GM18951 (cell line): Measurements from ENCODE around the gene ZNF714.

ENCODE experiments used
- POLR2A ChIP-seq: IDR thresholded peaks from 4 replicates; pipeline ENCODE4 v1.6.1; 2011; ENCODE audit warnings: mild to moderate bottlenecking; ENCODE audit not compliant: insufficient read length, insufficient read depth; ENCODE audit errors: extremely low read depth
- in situ Hi-C: fragments of 300-500 bp; cut with MboI; formaldehyde crosslinking; loops from one replicate; pipeline ENCODE4 v1.12.0; 2022; ENCODE audit warnings: low sequenced_read_pairs, mixed read lengths, inconsistent platforms; ENCODE audit not compliant: unreplicated experiment

ZNF714 gene

GRCh38 chr19:21082011-21082975, at the start of gene ZNF714:
Gene ZNF714, plus strand, starts transcription at chr19:21082203. Its CDS starts 16,066 bp downstream, at chr19:21098269.
- peak; percentile 82 for TF ChIP-seq POLR2A
- in situ Hi-C loops = no loop called here

GRCh38 chr19:21045028-21045427, 37.0 kb upstream of the ZNF714 start:
- in situ Hi-C loops = no loop called here
- no peak for TF ChIP-seq POLR2A

GRCh38 chr19:21046489-21046888, 35.5 kb upstream of the ZNF714 start:
- in situ Hi-C loops = no loop called here
- no peak for TF ChIP-seq POLR2A

GRCh38 chr19:21047716-21048115, 34.3 kb upstream of the ZNF714 start:
- in situ Hi-C loops = no loop called here
- TF ChIP-seq POLR2A = no peak

- in situ Hi-C loops = no loop called here
- TF ChIP-seq POLR2A = no peak
Measured at GRCh38 chr19:21052902-21053301, 29.1 kb upstream of the ZNF714 start.

DNA sequence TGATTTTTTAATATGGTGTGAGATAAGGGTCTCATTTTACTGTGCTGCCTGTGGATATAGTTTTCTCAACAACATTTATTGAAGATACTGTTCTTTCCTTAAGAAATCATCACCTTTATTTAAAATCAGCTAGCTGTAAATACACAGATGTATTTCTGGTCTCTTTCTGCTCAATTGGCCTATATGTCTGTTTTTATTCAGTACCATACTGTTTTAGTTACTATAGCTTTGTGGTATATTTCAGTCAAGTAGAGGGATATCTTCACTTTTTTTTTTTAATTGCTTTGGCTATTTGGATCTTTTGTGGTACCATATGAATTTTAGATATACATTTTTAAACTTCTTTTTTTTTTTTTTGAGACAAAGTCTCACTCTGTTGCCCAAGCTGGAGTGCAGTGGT, 16.7 kb upstream of the ZNF714 start:
- TF ChIP-seq POLR2A = no peak
- in situ Hi-C loops = no loop called here

DNA sequence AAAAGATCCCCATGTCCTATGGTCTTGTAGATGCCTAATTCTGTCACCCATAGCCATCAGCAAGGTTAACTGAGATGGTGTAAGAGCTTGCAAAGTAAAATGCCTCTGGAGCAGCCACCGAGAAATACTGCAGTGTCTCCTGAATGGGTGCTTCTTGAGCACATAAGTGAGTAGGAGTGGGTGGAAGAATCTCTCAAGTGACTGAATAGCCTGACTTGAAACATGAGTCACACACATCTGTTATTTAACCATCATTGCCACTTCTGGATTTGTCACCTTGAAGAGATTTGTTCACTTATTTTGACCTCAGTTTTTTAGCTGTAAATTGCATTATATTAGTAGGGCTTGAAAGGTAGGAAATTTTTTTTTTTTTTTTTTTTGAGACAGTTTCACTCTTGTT, 2.3 kb downstream of the ZNF714 start:
- in situ Hi-C loops = no loop called here
- TF ChIP-seq POLR2A = no peak

- no peak for TF ChIP-seq POLR2A
- in situ Hi-C loops = no loop called here
Measured at GRCh38 chr19:21087871-21088270, 5.9 kb downstream of the ZNF714 start.

DNA sequence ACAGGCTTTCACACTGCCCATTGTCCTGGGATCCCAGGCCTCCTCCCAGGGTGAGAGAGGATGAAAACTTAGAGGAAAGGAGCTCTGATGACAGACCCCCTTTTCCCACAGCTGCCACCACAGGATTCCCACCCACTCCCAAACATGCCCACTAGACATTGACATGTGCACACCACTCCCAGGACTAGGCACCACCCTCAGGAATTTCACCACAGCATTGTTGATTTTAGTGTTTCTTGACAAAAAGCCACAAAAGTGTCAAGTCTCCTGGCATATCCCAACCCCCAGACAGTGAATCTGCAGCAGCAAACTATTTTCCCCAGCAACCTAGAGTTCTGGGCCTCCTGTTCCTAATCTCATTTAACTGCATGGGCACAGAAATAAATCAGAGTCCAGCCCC, 10.1 kb downstream of the ZNF714 start:
- TF ChIP-seq POLR2A = no peak
- in situ Hi-C loops = no loop called here

DNA sequence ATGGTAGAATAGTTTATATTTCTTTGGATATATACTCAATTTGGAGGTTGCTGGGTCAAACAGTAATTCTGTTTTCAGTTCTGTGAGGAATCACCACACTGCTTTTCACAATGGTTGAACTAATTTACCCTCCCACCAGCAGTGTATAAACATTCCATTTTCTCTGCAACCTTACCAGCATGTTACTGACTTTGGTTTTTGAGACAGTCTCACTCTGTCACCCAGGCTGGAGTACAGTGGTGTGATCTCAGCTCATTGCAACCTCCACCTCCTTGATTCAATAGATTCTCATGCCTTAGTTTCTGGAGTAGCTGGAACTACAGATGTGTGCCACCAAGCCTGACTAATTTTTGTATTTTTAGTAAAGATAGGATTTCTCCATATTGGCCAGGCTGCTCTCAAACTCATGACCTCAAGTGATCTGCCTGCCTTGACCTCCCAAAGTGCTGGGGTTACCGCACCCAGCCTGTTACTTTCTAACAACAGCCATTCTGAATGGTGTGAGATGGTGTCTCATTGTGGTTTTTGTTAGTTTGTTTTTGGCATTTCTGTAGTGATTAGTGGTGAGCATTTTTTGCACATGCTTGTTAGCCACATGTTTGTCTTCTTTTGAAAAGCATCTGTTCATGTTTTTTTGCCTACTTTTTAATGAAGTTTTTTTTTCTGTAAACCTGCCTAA, 12.5 kb downstream of the ZNF714 start:
- in situ Hi-C loops = no loop called here
- TF ChIP-seq POLR2A = no peak

GRCh38 chr19:21098291-21098690, 16.3 kb downstream of the ZNF714 start:
- no peak for TF ChIP-seq POLR2A
- in situ Hi-C loops = no loop called here

DNA sequence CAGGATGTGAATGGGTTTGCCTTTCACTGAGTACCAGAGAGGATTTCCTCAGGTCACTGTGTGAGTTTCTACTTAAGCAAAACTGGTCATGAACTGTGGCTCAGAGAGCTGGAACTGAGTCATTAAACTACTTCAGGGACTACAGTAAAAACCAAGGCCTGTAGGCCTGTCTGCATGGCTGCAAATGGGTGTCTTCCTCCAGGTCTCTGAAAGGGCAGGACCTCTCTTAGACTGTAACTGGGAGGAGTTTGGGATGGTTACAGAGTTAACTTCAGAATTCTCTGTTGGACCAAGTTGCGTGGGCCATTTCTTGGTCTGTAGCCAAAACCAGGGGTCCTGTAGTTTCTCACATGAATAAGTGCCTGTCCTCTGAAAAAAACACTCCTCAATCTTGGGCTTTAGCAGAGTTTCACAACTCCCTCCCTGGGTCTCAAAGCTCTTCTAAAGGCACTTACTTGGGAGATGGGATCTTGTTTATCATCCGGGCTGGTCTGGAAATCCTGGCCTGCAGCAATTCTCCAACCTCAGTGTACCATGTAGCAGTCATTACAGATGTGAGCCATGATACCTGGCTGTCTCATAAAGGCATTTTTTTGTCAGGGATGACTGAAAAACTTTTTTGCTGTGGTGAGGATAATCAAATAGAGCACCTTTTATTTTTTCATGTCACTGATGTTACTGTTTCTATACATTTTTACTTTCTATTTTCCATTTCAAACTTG, 19.7 kb downstream of the ZNF714 start:
- no peak for TF ChIP-seq POLR2A
- in situ Hi-C loops = no loop called here

GRCh38 chr19:21109116-21109515, 27.1 kb downstream of the ZNF714 start:
- in situ Hi-C loops = no loop called here
- TF ChIP-seq POLR2A = no peak
